NCI-H1092 (cell line): ENCODE measurements around the gene ERC1.
"Not testable (repeated sequence)": the region's sequence is repeated elsewhere in the genome, so short reads cannot be mapped to it uniquely, and the experiment has no call there.

ENCODE experiments used
- DNase-seq: peaks from one replicate; lab custom pipeline; 2025; lab: John Stamatoyannopoulos, UW

Gene ERC1

DNA sequence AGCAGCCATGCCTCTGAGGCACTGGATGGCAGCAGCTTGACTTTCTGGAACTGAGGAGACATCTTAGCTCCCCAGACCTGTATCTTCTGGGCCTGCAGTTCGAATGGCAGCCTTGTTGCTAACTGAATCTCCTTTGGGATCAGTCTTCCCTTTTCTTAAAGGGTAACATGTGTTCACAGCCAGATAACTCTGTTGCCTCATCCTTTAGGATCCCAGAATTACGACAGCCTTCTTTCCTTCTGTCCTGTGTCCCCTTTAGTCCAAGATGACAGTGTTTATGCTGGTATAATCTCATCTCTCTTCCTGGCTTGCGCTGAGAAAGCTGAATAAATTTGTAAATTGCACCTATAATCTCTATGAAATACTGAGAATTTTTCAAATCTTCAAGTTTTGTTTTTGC is 9.1 kb upstream of the ERC1 start:
- no peak for DNase-seq

- DNase-seq, result no peak
Observed at GRCh38 chr12:988646-989045, 2.4 kb upstream of the ERC1 start.

DNA sequence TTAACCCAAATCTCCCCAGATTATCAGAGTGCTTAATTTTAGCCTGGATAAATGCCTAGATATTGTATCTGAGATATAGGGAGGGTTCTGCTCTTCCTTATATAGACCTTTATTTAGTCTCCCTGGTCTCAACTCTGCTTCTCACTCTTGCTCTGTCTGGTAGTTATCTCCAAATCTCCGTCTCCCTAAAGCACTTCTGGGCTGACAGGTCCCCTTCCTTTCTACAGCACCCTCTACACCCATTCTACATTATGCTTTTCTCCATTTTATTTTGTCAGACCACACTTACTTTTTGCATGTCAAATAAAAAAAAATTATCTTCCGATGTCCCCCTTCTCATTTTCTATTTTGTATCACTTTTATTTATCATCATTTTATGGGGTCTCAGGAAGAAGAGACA is 2.0 kb upstream of the ERC1 start:
- DNase-seq, result no peak

DNA sequence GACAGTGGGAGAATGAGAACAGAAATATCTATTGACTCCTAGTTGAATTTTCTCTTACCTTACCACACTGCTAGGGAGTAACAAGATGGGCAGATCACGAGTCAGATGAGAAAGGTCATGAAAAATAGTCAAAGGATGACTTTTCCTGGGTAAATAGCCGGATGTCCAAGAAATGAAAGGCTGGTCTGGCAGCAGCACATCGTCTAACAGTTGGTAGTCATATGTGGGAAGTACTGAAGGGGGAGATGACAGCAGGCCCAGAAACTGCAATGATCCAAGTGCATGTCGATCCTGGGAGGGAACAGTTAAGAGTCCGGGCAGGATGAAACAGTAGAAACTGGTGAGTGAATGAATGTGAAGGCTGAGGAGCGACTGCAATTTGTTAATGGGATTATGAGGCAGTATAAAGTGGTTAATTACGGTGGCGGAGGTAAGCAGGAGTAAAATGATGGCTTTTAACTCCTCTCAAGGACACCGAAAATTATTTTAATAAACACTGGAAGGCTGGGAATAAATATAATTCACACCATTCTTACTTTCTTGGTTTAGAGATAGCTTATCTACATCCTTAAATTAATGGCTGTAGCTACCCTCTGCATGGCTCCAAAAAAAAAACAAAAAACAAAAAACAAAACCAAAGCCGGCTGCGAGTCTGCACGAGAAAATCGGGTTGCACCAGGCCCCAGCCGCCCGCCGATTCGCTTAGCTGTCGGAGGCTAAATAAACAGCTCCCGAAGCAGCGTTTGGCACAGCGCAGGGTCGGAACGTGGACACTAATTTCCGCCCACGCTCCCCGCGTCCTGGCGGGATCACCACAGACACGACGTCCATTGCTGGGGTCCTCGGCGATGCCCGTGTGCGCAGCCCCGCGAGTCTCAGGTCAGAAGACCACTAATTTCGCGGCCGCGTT is 1.0 kb upstream of the ERC1 start:
- DNase-seq, result peak; percentile 73

- peak; percentile 77 for DNase-seq
Observed at GRCh38 chr12:991350-992333, 619 bp downstream of the ERC1 start.

- DNase-seq, result no peak
Observed at GRCh38 chr12:992647-993046, 1.6 kb downstream of the ERC1 start.

GRCh38 chr12:996881-997280 is 5.9 kb downstream of the ERC1 start:
- DNase-seq, result no peak

GRCh38 chr12:997505-997904 is 6.5 kb downstream of the ERC1 start:
- no peak for DNase-seq

GRCh38 chr12:998020-998874 is 7.2 kb downstream of the ERC1 start:
- DNase-seq, result no peak

DNA sequence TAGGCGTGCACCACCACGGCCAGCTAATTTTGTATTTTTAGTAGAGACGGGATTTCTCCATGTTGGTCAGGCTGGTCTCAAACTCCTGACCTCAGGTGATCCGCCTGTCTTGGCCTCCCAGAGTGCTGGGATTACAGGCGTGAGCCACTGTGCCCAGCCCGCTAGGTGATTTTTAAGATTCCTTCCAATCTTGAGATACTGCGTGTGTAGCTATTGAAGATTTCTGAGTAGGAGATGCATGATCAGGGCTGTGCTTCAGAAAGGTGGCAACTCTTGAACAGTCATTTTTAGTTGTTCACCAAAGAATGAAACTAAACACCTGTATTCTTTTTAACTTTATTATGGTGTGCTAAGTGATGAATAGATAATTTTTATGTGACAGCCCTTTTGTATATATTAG is 8.7 kb downstream of the ERC1 start:
- not testable (repeated sequence) for DNase-seq

DNA sequence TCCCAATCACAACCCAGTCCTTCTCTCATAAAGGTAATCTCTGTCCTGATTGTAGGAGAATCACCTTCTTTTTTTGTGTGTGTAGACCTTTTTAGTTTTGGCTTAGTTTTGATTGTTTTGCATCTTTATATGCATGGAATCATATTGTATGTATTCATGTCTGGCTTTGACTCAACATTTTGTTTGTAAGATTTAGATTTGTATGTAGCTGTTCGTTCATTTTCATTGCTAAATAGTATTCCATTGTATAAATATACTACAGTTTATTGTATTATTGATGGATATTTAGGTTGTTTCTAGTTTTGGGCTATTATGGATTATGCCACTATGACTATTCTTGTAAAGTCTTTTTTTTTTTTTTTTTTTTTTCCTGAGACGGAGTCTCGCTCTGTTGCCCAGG is 10.5 kb downstream of the ERC1 start:
- DNase-seq, result no peak

DNA sequence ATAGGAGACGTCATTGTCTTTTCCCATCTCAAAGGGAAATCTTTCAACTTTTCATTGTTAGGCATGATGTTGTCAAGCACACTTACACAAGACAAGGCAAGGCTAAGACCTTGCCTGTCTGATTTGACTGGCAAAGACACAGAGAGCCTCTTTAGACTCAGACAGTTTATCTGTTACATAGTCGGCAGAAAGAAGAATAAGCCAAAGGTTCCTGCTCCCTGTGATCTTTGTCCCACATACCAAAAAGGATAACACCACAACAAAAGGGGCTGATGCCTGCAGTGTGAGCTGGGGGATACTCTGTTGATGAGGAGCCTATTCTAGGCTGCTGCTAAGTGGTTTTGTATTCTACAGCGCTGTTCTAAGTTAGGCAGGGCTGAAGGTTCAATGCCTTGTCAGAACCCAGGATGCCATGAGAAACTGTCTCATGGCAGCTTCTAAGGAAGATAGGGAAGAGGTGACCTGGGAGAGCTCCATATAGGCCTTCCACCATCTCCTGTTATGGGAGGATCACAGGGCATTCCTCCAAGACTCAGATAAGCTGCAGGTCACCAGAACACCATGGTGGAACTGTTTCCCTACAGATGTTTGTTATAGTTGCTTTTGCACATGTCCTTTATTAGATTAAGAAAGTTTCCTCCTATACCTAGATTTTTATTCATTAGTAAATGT is 12.7 kb downstream of the ERC1 start:
- DNase-seq, result no peak

DNA sequence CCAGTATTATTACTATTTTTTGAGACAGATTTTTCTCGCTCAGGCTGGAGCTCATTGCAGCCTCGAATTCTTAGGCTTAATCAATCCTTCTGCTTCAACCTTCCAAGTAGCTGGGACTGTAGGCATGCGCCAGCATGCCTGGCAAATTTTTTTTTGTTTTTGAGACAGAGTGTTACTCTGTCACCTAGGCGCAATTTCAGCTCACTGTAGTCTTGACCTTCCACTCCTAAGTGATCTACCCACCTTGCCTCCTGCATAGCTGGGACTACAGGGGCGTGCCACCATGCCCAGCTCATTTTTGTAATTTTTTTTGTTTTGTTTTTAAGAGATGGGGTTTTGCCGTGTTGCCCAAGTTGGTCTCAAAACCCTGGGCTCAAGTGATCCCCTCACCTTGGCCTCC is 15.2 kb downstream of the ERC1 start:
- DNase-seq, result no peak

- no peak for DNase-seq
Observed at GRCh38 chr12:1007276-1007675, 16.3 kb downstream of the ERC1 start.

- no peak for DNase-seq
Observed at GRCh38 chr12:1007994-1008393, 17.0 kb downstream of the ERC1 start.

DNA sequence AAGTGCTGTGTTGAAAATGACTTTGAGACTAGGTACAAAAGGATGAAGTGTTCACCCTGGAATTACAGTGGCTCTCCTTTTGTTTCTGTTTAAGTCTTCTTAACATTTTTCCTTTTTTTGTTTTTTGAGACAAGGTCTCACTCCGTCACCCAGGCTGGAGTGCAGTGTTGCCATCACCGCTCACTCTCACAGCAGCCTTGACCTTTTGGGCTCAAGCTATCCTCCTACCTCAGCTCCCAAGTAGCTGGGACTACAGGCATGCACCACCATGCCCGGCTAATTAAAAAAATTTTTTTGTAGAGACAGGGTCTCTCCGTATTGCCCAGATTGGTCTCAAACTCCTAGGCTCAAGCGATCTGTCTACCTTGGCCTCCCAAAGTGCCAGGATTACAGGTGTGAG is 20.1 kb downstream of the ERC1 start:
- no peak for DNase-seq

DNA sequence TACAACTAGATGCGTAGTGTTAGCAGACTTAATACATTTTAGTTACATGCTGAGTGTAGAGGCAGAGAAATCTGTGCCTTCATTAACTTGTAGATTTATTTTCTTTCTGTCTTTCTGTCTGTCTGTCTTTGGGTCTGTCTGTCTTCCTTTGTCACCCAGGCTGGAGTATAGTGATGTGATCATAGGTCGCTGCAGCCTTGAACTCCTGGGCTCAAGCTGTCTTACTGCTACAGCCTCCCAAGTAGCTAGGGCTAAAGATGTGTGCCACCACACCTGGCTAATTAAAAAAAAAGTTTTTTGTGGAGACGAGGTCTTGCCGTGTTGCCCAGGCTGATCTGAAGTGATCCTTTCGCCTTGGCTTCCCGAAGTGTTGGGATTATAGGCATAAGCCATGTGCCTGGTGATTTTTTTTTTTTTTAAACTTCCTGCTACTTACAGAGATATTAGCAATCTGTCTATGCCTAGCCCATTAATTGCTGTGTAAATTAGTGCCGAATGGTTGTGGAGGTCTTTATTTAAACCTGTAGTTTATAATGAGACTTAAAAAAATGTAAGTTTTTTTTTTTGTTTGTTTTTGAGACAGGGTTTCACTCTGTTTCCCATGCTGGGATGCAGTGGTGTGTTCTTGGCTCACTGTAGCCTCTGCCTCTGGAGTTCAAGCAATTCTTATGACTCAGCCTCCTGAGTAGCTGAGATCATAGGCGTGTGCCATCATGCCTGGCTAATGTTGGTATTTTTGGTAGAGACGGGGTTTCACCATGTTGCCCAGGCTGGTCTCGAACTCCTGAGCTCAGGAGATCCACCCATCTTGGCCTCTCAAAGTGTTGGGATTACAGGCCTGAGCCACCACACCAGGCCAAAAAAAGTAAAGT is 22.8 kb downstream of the ERC1 start:
- no peak for DNase-seq

DNA sequence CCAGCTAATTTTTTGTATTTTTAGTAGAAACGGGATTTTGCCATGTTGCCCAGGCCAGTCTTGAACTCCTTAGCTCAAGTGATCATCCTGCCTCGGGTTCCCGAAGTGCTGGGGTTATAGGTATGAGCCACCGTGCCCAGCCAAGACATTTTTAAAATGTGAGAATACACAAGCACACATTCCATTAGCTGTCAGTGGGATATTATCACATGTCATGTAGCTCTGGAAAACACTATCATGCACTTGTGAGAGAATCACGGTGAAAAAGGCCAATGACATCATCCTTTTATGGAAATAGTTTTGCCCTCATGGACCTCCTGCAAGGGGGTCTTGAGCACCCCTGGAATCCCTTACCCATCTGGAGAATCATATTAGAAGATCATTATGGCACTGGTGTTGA is 28.3 kb downstream of the ERC1 start:
- no peak for DNase-seq

DNA sequence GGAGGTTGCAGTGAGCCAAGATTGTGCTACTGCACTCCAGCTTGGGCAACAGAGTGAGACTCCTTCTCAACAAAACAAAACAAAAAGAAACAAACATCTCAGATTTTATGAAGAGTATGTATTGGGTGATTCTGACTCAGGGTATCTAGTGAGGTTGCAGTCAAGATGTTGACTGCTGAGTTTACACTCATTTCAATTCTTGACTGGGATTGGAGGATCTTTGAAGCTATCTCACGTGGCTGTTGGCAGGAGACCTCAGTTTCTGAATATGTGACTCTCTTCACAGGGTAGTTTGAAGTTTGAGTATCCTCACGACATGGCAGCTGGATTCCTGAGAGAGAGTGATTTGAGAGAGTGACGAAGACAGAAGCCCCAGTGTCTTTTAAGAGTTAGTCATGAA is 29.4 kb downstream of the ERC1 start:
- no peak for DNase-seq
